ENCODE results near the gene SLC25A19. TPM values are rescaled to one million over a fixed set of nuclear protein-coding genes. Genes with fewer than 3 reads are reported as not detected.

SLC25A19 gene
- total RNA-seq, 1 donor from 2014 or later: 10.5 TPM

GRCh38 chr17:75318211-75318610 is 29.0 kb upstream of the SLC25A19 start:
- TF ChIP-seq, protein P1, sequence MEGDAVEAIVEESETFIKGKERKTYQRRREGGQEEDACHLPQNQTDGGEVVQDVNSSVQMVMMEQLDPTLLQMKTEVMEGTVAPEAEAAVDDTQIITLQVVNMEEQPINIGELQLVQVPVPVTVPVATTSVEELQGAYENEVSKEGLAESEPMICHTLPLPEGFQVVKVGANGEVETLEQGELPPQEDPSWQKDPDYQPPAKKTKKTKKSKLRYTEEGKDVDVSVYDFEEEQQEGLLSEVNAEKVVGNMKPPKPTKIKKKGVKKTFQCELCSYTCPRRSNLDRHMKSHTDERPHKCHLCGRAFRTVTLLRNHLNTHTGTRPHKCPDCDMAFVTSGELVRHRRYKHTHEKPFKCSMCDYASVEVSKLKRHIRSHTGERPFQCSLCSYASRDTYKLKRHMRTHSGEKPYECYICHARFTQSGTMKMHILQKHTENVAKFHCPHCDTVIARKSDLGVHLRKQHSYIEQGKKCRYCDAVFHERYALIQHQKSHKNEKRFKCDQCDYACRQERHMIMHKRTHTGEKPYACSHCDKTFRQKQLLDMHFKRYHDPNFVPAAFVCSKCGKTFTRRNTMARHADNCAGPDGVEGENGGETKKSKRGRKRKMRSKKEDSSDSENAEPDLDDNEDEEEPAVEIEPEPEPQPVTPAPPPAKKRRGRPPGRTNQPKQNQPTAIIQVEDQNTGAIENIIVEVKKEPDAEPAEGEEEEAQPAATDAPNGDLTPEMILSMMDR (conservative IDR thresholded peaks at IDR 0.05; ENCODE audit: low read depth, low read length): no peak

GRCh38 chr17:75317671-75318070 is 28.4 kb upstream of the SLC25A19 start:
- no peak for DNase-seq (ENCODE audit: low read depth)
- TF ChIP-seq, protein P1 (conservative IDR thresholded peaks at IDR 0.05; ENCODE audit: low read depth, low read length): no peak
- H3K4me3 ChIP-seq (ENCODE audit: low read depth, low read length): no peak overlapping the region

More at GRCh38 chr17:75318211-75318610, 29.0 kb upstream of the SLC25A19 start:
- H3K4me3 ChIP-seq (ENCODE audit: low read depth, low read length): no peak overlapping the region
- DNase-seq (ENCODE audit: low read depth): no peak

GRCh38 chr17:75316253-75316652 is 27.0 kb upstream of the SLC25A19 start:
- no peak for DNase-seq (ENCODE audit: low read depth)
- TF ChIP-seq, protein P1 (conservative IDR thresholded peaks at IDR 0.05; ENCODE audit: low read depth, low read length): no peak
- no peak overlapping the region for H3K4me3 ChIP-seq (ENCODE audit: low read depth, low read length)

GRCh38 chr17:75315541-75316243 is 26.5 kb upstream of the SLC25A19 start:
- no peak for DNase-seq (ENCODE audit: low read depth)
- TF ChIP-seq, protein P1 (conservative IDR thresholded peaks at IDR 0.05; ENCODE audit: low read depth, low read length): no peak
- H3K4me3 ChIP-seq (ENCODE audit: low read depth, low read length): no peak overlapping the region

DNA sequence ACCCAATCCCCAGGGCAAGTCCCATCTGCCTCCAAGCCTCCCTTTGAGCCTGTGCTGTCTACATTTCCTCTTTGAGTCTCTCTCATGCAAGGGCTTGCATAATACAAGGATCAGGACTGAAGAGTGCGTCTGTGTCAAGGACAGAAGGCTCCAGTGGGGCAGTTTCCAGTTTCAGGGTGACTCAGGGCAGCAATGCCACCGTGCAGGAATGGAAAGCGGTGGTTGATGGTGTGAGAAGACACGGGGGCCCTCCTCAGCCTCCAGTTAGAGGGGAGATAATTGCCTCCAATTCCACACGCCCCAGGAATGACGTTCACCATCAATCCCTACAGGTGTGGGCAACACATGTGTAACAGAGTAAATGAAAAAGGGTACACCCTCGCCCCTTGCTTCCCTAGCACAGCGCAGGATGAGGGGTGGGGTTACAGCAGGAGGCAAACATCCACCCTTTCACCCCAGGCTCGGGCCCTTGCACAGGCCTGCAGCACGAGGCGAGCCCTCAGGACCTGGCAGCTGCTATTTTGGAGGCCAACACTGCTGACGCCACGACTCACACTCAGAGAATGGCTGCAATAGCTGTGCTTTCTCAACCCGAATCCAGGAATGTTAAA is 24.8 kb upstream of the SLC25A19 start:
- no peak for DNase-seq (ENCODE audit: low read depth)

GRCh38 chr17:75308732-75309629 is 19.7 kb upstream of the SLC25A19 start:
- H3K4me3 ChIP-seq (ENCODE audit: low read depth, low read length): no peak overlapping the region
- TF ChIP-seq, protein P1 (conservative IDR thresholded peaks at IDR 0.05; ENCODE audit: low read depth, low read length): no peak
- DNase-seq (ENCODE audit: low read depth): no peak

More for the DNA sequence above, 24.8 kb upstream of the SLC25A19 start:
- TF ChIP-seq, protein P1 (conservative IDR thresholded peaks at IDR 0.05; ENCODE audit: low read depth, low read length): no peak
- no peak overlapping the region for H3K4me3 ChIP-seq (ENCODE audit: low read depth, low read length)
